Measurements from ENCODE around the gene ASIC1. TPM values are rescaled to one million over a fixed set of nuclear protein-coding genes. Genes with fewer than 3 reads are reported as not detected.

ASIC1 gene
- total RNA-seq, 4 donors from 2014 or later = 0.70 to 5.7 (median 1.5) TPM; not detected in 1

- no peaks in the 10 kb centered on the region for H3K9me3 ChIP-seq
- H3K27ac ChIP-seq = peak overlapping the region in 1 of 4 donors; percentile 41
- no peak for TF ChIP-seq POLR2A (IDR thresholded peaks at IDR 0.05)
- TF ChIP-seq, protein P1, sequence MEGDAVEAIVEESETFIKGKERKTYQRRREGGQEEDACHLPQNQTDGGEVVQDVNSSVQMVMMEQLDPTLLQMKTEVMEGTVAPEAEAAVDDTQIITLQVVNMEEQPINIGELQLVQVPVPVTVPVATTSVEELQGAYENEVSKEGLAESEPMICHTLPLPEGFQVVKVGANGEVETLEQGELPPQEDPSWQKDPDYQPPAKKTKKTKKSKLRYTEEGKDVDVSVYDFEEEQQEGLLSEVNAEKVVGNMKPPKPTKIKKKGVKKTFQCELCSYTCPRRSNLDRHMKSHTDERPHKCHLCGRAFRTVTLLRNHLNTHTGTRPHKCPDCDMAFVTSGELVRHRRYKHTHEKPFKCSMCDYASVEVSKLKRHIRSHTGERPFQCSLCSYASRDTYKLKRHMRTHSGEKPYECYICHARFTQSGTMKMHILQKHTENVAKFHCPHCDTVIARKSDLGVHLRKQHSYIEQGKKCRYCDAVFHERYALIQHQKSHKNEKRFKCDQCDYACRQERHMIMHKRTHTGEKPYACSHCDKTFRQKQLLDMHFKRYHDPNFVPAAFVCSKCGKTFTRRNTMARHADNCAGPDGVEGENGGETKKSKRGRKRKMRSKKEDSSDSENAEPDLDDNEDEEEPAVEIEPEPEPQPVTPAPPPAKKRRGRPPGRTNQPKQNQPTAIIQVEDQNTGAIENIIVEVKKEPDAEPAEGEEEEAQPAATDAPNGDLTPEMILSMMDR (IDR thresholded peaks at IDR 0.05) = no peak
- H3K27me3 ChIP-seq = no peaks in the 10 kb centered on the region
- H3K4me1 ChIP-seq = peaks cover 0 to 9% (median 0%) of the 10 kb centered on the region in 4 donors
- H3K4me3 ChIP-seq = no peak overlapping the region
- H3K36me3 ChIP-seq = no peaks in the 10 kb centered on the region
- DNase-seq = no peak
Measured at GRCh38 chr12:50065726-50066310, 8.4 kb downstream of the ASIC1 start.

GRCh38 chr12:50066402-50066801 lies 9.0 kb downstream of the ASIC1 start:
- H3K4me3 ChIP-seq = no peak overlapping the region
- TF ChIP-seq POLR2A (IDR thresholded peaks at IDR 0.05) = no peak
- TF ChIP-seq, protein P1 (IDR thresholded peaks at IDR 0.05) = no peak
- H3K36me3 ChIP-seq = no peaks in the 10 kb centered on the region
- H3K27me3 ChIP-seq = no peaks in the 10 kb centered on the region
- H3K9me3 ChIP-seq = no peaks in the 10 kb centered on the region
- H3K4me1 ChIP-seq = peaks cover 0 to 10% (median 0%) of the 10 kb centered on the region in 4 donors
- peak overlapping the region in 1 of 4 donors; percentile 41 for H3K27ac ChIP-seq
- no peak for DNase-seq

DNA sequence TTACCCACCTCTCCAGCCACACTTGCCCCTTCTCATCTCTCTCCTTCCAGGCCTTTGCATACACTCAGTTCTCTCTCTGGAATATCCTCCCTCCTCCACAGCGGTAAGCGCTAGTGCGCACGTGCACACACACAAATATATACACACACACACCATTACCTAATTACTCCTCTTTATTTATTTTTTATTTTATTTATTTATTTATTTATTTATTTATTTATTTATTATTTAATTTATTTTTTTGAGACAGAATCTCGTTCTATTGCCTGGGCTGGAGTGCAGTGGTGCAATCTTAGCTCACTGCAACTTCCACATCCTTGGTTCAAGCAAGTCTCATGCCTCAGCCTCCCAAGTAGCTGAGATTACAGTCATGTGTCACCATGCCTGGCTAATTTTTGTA lies 11.7 kb downstream of the ASIC1 start:
- TF ChIP-seq, protein P1 (IDR thresholded peaks at IDR 0.05) = no peak
- H3K4me3 ChIP-seq = no peak overlapping the region
- no peak for DNase-seq
- H3K27me3 ChIP-seq = no peaks in the 10 kb centered on the region
- H3K9me3 ChIP-seq = no peaks in the 10 kb centered on the region
- no peak overlapping the region for H3K27ac ChIP-seq
- peaks cover 0 to 10% (median 0%) of the 10 kb centered on the region in 4 donors for H3K4me1 ChIP-seq
- no peaks in the 10 kb centered on the region for H3K36me3 ChIP-seq

DNA sequence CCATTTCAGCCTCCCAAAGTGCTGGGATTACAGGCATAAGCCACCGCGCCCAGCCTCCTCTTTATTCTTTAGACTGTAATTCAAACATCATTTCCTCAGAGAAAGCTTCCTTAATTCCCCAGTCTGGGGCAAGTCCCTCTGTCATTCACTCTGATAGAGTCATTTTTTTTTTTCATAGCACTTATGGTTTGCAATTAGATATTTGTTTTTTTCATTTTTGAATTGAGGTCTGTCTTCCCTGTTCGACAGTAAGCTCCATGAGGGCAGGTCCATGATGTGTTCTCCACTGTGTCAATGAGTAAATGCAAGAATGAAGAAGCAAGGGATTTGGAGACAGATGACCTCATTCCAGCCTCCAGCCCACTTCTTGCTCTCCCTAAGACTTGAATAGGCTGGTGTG lies 12.1 kb downstream of the ASIC1 start:
- H3K4me1 ChIP-seq = peaks cover 0 to 10% (median 0%) of the 10 kb centered on the region in 4 donors
- H3K4me3 ChIP-seq = no peak overlapping the region
- TF ChIP-seq POLR2A (IDR thresholded peaks at IDR 0.05) = no peak
- TF ChIP-seq, protein P1 (IDR thresholded peaks at IDR 0.05) = no peak
- DNase-seq = no peak
- H3K27me3 ChIP-seq = no peaks in the 10 kb centered on the region
- H3K27ac ChIP-seq = no peak overlapping the region
- no peaks in the 10 kb centered on the region for H3K9me3 ChIP-seq
- no peaks in the 10 kb centered on the region for H3K36me3 ChIP-seq

GRCh38 chr12:50070314-50071060 lies 13.1 kb downstream of the ASIC1 start:
- TF ChIP-seq, protein P1 (IDR thresholded peaks at IDR 0.05) = peak; percentile 76 to 97 (median 89)
- no peak for TF ChIP-seq POLR2A (IDR thresholded peaks at IDR 0.05)
- Histone ChIP-seq H3K4me1 (peaks cover 0 to 13% (median 0%) of the 10 kb centered on the region in 4 donors), H3K36me3 (no peaks in the 10 kb centered on the region), H3K4me3 (no peak overlapping the region), H3K9me3 (no peaks in the 10 kb centered on the region), H3K27me3 (no peaks in the 10 kb centered on the region), H3K27ac (no peak overlapping the region)
- peak; percentile 55 to 87 (median 76) for DNase-seq
